Fibroblast of gingiva (primary cell): ENCODE data around the gene NDUFB1.

Experiments
- DNase-seq: peaks from one replicate; pipeline ENCODE4 v3.0.0-alpha.2; 2011; ENCODE audit warnings: low read depth

The NDUFB1 gene

GRCh38 chr14:92093320-92093719 is 28.2 kb downstream of the NDUFB1 start:
- no peak for DNase-seq

GRCh38 chr14:92088494-92088893 is 33.0 kb downstream of the NDUFB1 start:
- no peak for DNase-seq

- peak; percentile 4 for DNase-seq
These were observed 47.0 kb downstream of the NDUFB1 start for GRCh38 chr14:92074555-92074954.
